HG02610 (cell line): ENCODE measurements around the gene CD177.
"Not testable (repeated sequence)": the region's sequence is repeated elsewhere in the genome, so short reads cannot be mapped to it uniquely, and the experiment has no call there.

ENCODE experiments used
- ATAC-seq: cut with Tn5 transposase; IDR thresholded peaks from one replicate; pipeline ENCODE4 v1.9.1; 2021; ENCODE audit warnings: mild to moderate bottlenecking, moderate library complexity; ENCODE audit not compliant: unreplicated experiment

Gene CD177

GRCh38 chr19:43353606-43354304 lies at the start of gene CD177:
Gene CD177, plus strand, starts transcription at chr19:43353686. Its CDS starts 29 bp downstream, at chr19:43353715.
- ATAC-seq = no peak

GRCh38 chr19:43305642-43306041 lies 47.8 kb upstream of the CD177 start:
- ATAC-seq = no peak

GRCh38 chr19:43306097-43306496 lies 47.4 kb upstream of the CD177 start:
- ATAC-seq = no peak

- no peak for ATAC-seq
Measured at GRCh38 chr19:43308244-43308815, 45.2 kb upstream of the CD177 start.

GRCh38 chr19:43309466-43309865 lies 44.0 kb upstream of the CD177 start:
- no peak for ATAC-seq

- no peak for ATAC-seq
Measured at GRCh38 chr19:43310221-43310620, 43.3 kb upstream of the CD177 start.

- no peak for ATAC-seq
Measured at GRCh38 chr19:43311256-43311655, 42.2 kb upstream of the CD177 start.

- ATAC-seq = no peak
Measured at GRCh38 chr19:43311706-43312105, 41.8 kb upstream of the CD177 start.

GRCh38 chr19:43313711-43314495 lies 39.6 kb upstream of the CD177 start:
- no peak for ATAC-seq

GRCh38 chr19:43315851-43316250 lies 37.6 kb upstream of the CD177 start:
- ATAC-seq = no peak

- no peak for ATAC-seq
Measured at GRCh38 chr19:43316591-43317319, 36.7 kb upstream of the CD177 start.

- no peak for ATAC-seq
Measured at GRCh38 chr19:43318203-43318602, 35.3 kb upstream of the CD177 start.

GRCh38 chr19:43318796-43319314 lies 34.6 kb upstream of the CD177 start:
- no peak for ATAC-seq

- no peak for ATAC-seq
Measured at GRCh38 chr19:43320546-43320945, 32.9 kb upstream of the CD177 start.

- not testable (repeated sequence) for ATAC-seq
Measured at GRCh38 chr19:43326761-43327160, 26.7 kb upstream of the CD177 start.

- not testable (repeated sequence) for ATAC-seq
Measured at GRCh38 chr19:43328561-43328960, 24.9 kb upstream of the CD177 start.

- ATAC-seq = not testable (repeated sequence)
Measured at GRCh38 chr19:43329049-43329448, 24.4 kb upstream of the CD177 start.

GRCh38 chr19:43329989-43330388 lies 23.5 kb upstream of the CD177 start:
- no peak for ATAC-seq

- no peak for ATAC-seq
Measured at GRCh38 chr19:43330726-43331434, 22.6 kb upstream of the CD177 start.

GRCh38 chr19:43331435-43332010 lies 22.0 kb upstream of the CD177 start:
- ATAC-seq = no peak
